CD1c-positive myeloid dendritic cell (primary cell): ENCODE measurements around the gene TGM6.

Experiments used
- DNase-seq: peaks from one replicate; pipeline ENCODE4 v3.0.0-alpha.2; 2016; ENCODE audit errors: extremely low spot score

TGM6 gene

DNA sequence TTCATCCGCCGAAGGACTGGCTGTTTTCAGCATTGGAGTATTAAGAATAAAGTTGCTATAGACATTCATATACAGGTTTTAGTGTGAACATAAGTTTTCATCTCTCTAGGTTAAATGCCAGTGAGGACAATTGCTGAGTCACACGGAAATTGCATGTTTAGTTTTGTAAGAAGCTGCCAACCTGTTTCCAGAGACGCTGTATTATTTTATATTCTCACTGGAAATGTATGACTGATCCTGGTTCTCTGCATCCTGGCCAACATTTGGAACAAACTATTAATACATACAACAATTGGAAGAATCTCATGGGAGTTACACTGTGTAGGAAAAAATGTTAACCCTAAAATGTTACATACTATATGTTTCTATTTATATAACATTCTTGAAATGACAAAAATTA is 16.7 kb upstream of the TGM6 start:
- no peak for DNase-seq

- no peak for DNase-seq
These were observed 15.6 kb upstream of the TGM6 start for GRCh38 chr20:2365091-2365490.

DNA sequence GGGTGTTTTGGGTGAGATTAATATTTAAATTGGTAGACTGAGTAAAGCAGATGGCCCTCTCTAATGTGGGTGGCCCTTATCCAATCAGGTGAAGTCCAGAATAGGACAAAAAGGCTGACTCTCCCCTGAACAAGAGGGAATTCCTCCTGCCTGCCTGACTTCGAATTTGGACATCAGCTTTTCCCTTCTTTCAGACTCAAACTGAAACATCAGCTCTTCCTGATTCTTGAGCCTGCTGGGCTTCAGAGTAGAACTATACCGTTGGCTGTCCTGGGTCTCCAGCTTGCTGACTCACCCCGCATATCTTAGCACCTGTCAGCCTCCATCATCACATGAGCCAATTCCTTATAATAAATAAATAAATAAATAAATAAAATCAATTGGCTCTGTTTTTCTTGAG is 15.0 kb upstream of the TGM6 start:
- peak; percentile 11 for DNase-seq

DNA sequence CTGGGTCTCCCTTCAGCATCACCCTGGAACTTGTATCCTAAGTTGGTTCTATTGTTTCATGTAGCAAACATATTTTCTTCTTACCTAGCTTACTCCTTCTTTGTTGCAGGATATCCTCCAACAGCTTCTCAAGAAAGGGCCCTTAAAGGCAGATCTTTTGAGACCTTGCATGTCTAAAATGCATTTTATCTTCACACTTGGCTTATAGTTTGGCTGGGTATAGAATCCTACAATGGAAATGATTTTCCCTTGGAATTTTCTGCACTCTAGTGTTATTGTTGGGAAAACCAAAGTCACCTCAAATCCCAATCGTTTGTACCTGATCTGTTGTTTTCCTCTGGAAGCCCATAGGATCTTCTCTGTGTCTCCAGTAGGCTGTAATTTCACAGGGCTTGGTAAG is 12.1 kb upstream of the TGM6 start:
- no peak for DNase-seq

GRCh38 chr20:2373098-2373497 is 7.6 kb upstream of the TGM6 start:
- DNase-seq = no peak

DNA sequence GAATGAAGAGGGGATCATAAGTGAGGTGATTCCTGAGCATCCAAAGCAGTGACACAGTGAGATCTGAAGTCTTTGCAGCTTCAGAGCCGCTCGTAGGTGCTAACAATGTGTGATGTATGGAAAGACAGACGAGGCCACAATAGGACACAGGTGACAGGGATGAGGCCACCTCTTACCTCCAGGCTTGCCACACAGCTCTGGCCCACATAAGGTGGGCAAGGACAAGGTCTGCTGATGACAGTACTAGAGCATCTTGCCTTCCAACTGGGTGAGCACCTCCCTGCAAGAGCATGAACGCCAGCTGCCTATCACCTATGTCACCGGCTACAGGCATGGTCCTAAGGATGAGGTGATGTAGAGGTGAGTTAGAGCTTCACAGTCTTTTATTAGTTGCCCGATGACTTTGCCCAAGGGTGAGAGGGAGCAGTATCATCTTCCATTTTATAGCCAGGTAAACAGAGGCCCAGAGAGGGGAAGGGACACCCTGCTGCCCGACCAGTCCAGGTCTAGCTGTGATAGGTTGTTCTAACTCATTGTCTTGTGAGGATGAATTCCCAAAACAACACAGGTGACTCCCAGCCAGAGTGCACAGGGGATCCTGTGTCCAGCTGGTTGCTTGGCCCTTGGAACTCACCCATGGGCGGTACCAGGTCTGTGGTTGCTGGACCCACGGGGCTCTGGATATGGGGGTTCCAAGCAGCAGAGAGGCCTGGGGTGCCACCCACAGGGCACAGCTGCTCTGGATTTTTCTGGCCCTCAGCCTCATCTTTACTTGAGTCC is 6.2 kb upstream of the TGM6 start:
- DNase-seq = no peak

DNA sequence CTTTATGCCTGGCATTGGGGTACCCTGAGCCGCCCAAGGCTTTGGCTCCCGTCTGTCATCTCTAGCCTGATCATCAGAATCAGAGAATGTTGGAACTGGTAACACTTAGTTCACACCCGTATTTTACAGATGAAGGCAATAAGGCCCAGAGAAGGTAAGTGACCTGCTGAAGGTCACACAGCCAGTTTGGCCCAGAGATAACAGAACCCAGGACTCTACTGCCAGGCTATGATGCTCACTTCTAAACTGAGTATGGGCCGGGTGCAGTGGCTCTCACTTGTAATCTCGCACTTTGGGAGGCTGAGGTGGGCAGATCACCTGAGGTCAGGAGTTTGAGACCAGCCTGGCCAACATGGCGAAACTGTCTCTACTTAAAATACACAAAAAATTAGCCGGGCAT is 1.8 kb upstream of the TGM6 start:
- no peak for DNase-seq

DNA sequence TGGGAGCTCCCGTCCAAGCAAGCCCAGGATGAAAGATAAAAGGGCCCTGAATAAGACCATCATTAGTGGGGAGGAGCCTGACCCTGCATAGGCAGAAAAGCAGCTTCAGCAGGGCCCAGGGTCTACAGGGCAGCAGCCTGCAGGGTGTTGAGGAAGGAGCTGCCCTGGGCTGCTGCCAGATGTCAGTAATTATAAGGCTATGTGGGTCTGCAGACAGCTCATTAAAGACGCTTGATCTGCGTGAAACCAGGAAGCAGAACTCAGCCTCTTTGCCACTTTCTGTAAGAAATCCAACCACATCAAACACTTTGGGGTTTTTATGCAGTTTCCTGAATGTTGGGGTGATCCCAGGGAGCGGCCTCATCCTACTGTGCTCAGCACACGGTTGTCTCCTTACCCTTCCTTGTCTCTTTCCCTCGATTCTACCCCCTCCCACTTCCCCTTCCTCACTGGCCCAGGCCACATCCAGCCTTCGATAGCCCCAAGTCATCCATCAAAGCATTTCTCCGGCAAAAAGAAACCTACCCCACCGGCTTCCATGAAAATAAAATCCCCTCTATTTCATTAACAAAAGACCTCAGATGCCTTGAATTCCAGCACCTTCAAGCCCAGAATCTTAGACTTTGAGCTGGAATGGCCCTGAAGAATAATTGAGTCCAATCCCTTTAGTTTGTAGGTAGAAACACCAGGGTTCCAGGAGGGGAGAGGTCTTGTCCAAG is 1.0 kb upstream of the TGM6 start:
- no peak for DNase-seq

DNA sequence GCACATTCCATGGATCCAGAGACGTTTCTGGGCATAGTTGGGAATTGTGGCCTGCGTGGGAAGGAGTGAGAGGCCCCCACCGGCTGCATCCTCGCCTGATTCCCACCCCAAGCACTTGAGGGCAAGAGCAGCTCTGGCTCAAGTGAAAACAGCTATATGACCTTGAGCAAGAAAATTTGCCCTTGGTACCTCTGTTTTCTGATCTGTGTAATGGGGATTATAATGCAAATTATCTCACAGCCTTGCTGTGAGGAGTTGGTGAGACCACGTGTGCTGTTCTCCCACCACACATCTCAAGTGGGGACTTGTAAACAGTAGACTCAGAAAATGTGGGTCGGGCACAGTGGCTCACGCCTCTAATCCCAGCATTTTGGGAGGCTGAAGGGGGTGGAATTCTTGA is 602 bp downstream of the TGM6 start:
- no peak for DNase-seq

DNA sequence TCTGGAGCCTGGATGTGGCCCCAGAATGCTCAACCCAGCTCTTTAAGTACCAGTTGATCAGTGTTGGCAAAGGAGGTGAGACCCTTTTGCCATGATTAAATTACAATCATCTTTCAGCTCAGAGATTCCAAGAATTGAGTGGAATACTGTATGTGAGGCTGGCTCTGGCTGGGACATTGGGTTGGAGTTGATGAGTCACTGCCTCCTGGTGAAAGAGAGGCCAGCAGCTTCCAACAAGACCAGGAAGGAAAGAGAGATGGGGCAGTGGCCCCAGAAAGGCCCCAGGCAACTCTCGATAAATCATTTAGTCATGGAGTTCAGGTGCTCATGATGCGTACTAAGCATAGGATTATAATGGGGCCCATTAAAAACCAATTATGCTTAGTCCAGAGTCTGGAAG is 2.1 kb downstream of the TGM6 start:
- no peak for DNase-seq

DNA sequence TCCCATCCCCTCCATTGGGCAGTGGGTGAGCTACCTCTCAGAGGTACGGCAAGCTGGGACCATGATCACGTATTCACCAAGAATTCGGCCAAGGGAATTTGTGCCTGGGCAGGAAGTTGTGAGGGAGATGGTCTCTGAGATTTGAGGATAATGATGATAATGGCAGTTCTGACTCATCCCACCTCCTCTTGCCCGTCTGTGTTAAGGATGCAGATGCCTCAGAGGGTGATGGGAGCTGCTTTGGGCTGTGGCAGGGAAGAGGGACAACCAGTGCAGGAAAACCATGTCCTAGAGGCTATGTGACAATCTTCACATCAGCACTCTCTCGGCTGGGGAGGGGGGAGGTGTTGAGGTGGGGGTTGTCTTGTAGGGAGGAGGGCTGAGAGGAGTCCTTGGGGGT is 4.3 kb downstream of the TGM6 start:
- DNase-seq = no peak

DNA sequence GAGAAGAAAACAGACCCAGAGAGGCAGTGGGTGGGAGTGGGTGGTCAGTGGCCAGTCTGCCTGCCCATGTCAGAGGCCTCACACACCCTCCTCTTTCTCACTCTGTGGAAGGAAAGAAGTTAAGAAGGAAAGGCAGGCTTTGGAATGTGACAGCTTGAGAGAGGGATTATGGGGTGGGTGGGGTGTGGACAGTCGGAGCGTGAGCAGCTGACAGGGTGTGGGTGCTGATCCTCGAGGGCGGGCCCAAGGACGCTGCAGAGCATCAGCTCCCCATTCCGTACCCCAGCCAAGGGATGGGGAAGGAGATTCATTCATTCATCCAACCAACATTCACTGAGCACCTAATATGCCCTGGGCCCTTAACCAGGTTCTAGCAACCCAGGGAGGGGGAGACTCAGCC is 4.8 kb downstream of the TGM6 start:
- DNase-seq = no peak

DNA sequence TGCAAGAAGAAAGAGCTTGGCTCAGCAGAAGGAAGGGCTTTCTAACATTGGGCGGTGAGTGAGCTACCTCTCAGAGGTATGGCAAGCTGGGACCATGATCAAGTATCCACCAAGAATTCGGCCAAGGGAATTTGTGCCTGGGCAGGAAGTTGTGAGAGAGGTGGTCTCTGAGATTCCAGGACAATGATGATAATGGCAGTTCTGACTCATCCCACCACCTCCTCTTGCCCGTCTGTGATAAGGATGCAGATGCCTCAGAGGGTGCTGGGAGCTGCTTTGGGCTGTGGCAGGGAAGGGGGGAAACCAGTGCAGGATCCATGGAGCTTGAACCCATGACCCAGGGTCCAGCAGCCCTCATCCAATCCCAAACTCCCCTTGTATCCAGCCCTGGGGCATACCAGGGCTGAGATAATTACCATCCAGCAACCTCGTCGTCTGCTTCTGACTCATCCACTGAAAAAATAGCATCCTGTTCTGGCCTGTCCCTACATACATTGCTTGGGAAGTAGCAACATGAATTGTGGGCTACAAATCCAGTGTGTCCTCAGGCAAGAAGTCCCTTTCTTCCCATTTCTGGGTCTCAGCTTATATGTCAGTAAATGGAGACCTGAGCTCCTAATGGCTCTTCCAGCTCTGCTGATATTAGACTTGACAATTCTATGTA is 5.9 kb downstream of the TGM6 start:
- no peak for DNase-seq

- peak; percentile 50 for DNase-seq
These were observed 6.5 kb downstream of the TGM6 start for GRCh38 chr20:2387180-2387577.

DNA sequence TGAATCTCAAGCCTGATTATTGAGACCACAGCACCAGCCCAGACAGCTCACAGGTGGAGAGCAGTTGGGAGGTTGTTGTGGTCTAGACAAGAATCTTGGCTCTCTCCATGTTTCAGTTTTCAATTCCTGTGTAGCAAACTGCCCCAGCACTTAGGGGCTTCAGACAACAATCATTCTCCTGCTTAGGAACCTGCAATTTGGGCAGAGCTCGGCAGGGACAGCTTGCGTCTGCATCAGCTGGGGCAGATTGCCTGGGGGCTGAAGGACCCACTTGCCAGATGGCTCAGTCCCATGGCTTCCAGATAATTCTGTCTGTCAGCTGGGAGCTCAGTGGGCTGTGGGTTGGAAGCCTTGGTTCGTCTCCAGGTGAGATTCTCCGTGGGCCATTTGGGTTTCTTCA is 6.9 kb downstream of the TGM6 start:
- DNase-seq = no peak

DNA sequence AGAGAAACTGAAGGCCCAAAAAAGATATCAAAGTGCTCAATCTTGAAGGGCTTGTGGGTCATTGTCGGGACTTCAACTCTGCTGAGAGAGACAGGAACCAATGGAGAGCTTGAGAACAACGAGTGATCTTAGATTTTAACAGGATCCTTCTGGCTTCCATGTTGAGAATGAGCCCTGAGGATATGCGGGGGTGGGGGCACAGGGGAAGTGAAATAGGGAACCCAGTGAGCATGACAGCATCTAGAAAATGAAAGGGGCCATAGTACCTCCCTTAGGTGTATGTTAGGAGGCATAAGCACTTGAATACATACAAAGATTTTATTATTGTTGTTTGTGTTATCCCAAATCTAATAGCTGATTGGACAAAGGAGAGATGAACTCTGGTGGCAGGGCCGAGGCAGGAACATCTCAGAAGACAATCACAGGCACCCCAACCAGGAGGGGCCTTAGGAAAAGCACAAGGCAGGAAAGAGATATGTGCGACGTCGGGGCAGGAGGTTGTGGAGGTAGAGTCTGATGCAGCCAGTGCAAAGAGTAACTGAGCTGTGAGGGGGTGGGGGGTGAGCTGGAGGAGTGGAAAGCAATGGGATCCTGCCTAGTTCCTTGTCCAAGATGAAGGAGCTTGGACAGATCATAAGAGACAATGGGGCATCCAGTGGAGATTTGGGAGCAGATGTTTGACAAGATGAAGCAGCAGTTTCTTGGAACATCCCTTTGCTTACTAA is 10.4 kb downstream of the TGM6 start:
- peak; percentile 77 for DNase-seq

DNA sequence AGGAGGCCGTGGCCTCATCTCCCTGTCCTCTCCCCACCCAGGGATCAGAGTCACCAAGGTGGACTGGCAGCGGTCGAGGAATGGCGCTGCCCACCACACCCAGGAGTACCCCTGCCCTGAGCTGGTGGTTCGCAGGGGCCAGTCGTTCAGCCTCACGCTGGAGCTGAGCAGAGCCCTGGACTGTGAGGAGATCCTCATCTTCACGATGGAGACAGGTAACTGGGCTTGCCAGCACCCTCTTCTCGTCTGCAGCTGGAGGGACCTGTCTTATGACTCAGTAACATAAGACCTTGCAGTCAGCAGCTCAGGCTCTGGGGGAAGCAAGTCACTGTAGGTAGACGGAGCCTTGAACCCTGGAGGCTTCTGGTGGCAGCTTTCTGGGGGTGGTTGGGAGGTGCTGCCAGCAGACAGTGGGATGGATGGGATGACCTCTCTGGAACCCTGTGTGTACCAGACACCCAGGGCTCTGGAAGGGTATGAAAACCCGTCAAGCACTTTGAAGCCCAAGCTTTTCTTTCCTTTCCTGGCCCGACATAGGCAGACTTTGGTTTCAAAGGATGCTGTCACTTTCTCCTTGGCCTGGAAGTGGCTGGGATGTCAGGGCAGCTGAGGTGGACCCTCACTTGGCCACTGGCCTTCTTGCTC is 13.8 kb downstream of the TGM6 start:
- DNase-seq = no peak

- no peak for DNase-seq
These were observed 14.4 kb downstream of the TGM6 start for GRCh38 chr20:2395136-2395535.

DNA sequence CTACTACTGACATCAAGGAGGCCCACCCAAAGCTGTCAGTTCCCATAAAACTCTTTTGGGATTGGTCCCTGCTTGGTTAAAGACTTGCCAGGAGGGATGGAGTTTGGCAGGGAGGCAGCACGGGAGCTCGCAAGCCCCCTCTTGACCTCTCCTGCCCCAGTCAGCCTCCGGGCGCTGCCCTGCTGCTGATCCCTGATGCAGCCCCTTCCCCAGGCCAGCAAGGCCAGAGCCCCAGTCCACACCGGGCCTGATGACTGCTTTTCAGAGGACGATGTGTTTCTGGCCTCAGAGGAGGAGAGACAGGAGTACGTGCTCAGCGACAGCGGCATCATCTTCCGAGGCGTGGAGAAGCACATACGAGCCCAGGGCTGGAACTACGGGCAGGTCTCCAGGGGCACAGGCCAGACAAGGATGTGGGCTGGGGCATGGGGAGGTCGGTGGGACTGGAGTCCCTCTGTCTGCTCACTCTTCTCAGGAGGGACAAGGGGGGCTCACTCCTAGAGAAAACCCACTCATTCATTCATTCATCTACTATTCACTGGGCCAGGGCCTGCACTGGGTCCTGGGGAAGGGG is 15.6 kb downstream of the TGM6 start:
- no peak for DNase-seq

- DNase-seq = no peak
These were observed 16.4 kb downstream of the TGM6 start for GRCh38 chr20:2397091-2397490.

GRCh38 chr20:2397595-2398145 is 17.0 kb downstream of the TGM6 start:
- DNase-seq = no peak
